ENCODE results near the gene CNPY3. TPM values are rescaled to one million over a fixed set of nuclear protein-coding genes. Genes with fewer than 3 reads are reported as not detected.

CNPY3 gene
- total RNA-seq, 1 experiment from 2014 or later = 56.0 TPM

DNA sequence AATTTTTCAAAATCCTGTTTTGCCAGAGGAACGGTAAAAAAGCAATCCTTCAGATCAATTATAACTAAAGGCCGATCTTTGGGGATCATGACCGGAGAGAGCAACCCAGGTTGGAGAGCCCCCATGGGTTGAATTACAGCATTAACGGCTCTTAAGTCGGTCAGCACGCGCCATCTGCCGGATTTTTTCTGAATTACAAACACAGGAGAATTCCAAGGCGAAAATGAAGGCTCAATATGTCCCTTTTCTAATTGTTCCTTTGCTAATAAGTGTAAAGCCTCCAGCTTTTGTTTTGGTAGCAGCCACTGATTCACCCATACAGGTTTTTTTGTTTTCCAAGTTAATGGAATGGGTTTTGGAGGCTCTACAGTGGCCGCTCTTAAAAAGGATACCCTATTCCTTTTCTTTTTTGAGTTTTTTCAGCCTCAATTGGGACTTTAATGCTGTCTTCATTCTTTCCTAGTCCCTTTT lies 30.4 kb upstream of the CNPY3 start:
- Histone ChIP-seq H2BK5ac (ENCODE audit: insufficient read length, low read length) (no peak overlapping the region), H3K79me2 (ENCODE audit: insufficient read depth, low read length) (no peaks in the 10 kb centered on the region), H4K20me1 (ENCODE audit: control insufficient read depth, insufficient read depth, insufficient read length) (no peaks in the 10 kb centered on the region), H3K27ac (ENCODE audit: insufficient read length, low read depth, low read length) (no peak overlapping the region), H3K9me3 (ENCODE audit: control insufficient read depth, low read depth, low read length) (no peaks in the 10 kb centered on the region), H2BK12ac (ENCODE audit: insufficient read length, low read depth, low read length) (no peak overlapping the region), H3K4me2 (ENCODE audit: insufficient read depth, insufficient read length, low read length) (no peak overlapping the region), H2AFZ (ENCODE audit: low read length) (peak overlapping the region; percentile 62), H3K27me3 (ENCODE audit: insufficient read depth, low read length) (no peaks in the 10 kb centered on the region), H2BK15ac (ENCODE audit: low read depth, low read length) (no peak overlapping the region), H3K14ac (ENCODE audit: insufficient read depth, low read length) (no peak overlapping the region), H3K79me1 (ENCODE audit: insufficient read depth, low read depth, low read length, poor library complexity, severe bottlenecking) (no peaks in the 10 kb centered on the region), H2BK120ac (ENCODE audit: low read depth, low read length, poor library complexity, severe bottlenecking) (no peak overlapping the region), H3K56ac (ENCODE audit: insufficient read length, low read depth, low read length) (no peak overlapping the region), H3K4ac (ENCODE audit: low read depth, low read length) (no peak overlapping the region), H2AK5ac (ENCODE audit: insufficient read length, low read length) (no peak overlapping the region), H3T11ph (ENCODE audit: low read length) (no peak overlapping the region), H3K23ac (ENCODE audit: insufficient read length, low read depth, low read length) (no peak overlapping the region), H4K8ac (replicated peaks; ENCODE audit: insufficient read length, low read depth, low read length) (no peak overlapping the region), H2BK20ac (ENCODE audit: low read depth, low read length, poor library complexity, severe bottlenecking) (no peak overlapping the region), H4K91ac (ENCODE audit: insufficient read length, low read depth, low read length) (no peak overlapping the region), H3K23me2 (ENCODE audit: insufficient read length, low read depth, low read length, poor library complexity, severe bottlenecking) (no peaks in the 10 kb centered on the region), H3K4me1 (ENCODE audit: insufficient read depth, low read length) (no peaks in the 10 kb centered on the region; the same call in 1 of the 2 replicates), H3K9ac (ENCODE audit: extremely low read depth, insufficient read length, low read length) (no peak overlapping the region), H4K5ac (ENCODE audit: insufficient read length, low read depth, low read length) (no peak overlapping the region), H3K18ac (ENCODE audit: insufficient read length, low read depth, low read length) (no peak overlapping the region)
- H3K36me3 Mint-ChIP-seq (ENCODE audit: insufficient read depth in 1 of 3, low read depth in 3 of 3) = no peaks in the 10 kb centered on the region
- H3K27ac Mint-ChIP-seq = no peak overlapping the region; a peak in 1 of 7 replicates
- TF ChIP-seq, protein P1, sequence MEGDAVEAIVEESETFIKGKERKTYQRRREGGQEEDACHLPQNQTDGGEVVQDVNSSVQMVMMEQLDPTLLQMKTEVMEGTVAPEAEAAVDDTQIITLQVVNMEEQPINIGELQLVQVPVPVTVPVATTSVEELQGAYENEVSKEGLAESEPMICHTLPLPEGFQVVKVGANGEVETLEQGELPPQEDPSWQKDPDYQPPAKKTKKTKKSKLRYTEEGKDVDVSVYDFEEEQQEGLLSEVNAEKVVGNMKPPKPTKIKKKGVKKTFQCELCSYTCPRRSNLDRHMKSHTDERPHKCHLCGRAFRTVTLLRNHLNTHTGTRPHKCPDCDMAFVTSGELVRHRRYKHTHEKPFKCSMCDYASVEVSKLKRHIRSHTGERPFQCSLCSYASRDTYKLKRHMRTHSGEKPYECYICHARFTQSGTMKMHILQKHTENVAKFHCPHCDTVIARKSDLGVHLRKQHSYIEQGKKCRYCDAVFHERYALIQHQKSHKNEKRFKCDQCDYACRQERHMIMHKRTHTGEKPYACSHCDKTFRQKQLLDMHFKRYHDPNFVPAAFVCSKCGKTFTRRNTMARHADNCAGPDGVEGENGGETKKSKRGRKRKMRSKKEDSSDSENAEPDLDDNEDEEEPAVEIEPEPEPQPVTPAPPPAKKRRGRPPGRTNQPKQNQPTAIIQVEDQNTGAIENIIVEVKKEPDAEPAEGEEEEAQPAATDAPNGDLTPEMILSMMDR (conservative IDR thresholded peaks at IDR 0.05) = peak; percentile 75
- no peaks in the 10 kb centered on the region for H3K27me3 Mint-ChIP-seq (ENCODE audit: low read depth)
- DNase-seq = peak; percentile 60
- no CpG with 5 or more reads among the region's 10 CpGs for WGBS (ENCODE audit: extremely low coverage, insufficient read length, low lambda C conversion rate)
- H3K4me3 Mint-ChIP-seq = peak overlapping the region in 1 of 2 experiments; percentile 7; a peak in 1 of 5 replicates
- H3K9me3 Mint-ChIP-seq = no peaks in the 10 kb centered on the region
- H3K4me1 Mint-ChIP-seq = peaks cover 22 to 32% of the 10 kb centered on the region in 2 experiments

Data from H9 (cell line).